ENCODE measurements around the gene SGPL1.

Gene SGPL1

DNA sequence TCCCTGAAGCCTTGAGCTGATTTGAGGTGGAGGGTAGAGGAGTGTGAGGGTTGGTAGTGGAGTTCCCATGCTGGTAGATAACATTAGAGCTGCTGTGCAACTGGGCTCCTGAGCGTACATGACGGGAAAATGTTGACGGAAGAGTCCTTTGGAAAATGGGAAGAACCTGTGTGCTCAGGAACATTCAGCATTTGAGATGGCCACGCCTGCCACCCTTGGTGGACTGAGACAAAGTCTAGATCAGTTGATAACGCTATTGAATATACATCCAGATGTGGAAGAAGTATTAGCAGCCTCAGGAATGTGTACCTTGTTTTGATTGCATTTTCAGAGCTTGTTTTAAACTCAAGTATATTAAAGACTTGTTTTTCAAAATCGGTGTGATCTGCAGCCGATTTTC, 56.5 kb downstream of the SGPL1 start:
- Histone ChIP-seq H3K9ac (ENCODE audit: low read length in 5 of 5) (no peak overlapping the region), H3K36me3 (ENCODE audit: control insufficient read depth in 5 of 5, insufficient read depth in 5 of 5, low read length in 5 of 5) (peaks cover 22 to 60% (median 46%) of the 10 kb centered on the region in 5 donors), H3K9me3 (ENCODE audit: control insufficient read depth in 5 of 5, low read length in 5 of 5) (no peaks in the 10 kb centered on the region), H3K27me3 (ENCODE audit: control insufficient read depth in 5 of 5, insufficient read depth in 4 of 5, low read length in 5 of 5) (no peaks in the 10 kb centered on the region), H3K27ac (ENCODE audit: low read depth, low read length) (no peak overlapping the region), H3K4me3 (ENCODE audit: low read depth in 1 of 5, low read length in 5 of 5) (no peak overlapping the region), H3K4me1 (ENCODE audit: control insufficient read depth in 5 of 5, insufficient read depth in 5 of 5, low read length in 5 of 5) (peaks cover 0 to 5% (median 0%) of the 10 kb centered on the region in 5 donors)

DNA sequence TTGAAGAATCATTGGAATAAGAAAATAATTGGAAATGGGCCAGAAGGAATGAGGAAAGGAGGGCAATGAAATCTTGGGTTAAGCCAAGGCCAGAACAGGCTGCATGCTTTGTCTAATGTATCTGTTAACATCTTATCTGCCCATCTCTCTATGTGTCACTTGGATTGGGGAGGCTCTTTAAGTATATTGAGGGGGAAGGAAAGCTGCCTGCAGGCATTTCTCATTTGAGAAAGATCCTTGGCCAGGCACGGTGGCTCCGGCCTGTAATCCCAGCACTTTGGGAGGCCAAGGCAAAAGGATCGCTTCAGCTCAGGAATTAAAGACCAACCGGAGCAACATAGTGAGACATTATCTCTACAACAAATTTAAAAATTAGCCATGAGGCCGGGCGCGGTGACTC, 58.3 kb downstream of the SGPL1 start:
- Histone ChIP-seq H3K9me3 (ENCODE audit: control insufficient read depth in 5 of 5, low read length in 5 of 5) (no peaks in the 10 kb centered on the region), H3K27ac (ENCODE audit: low read depth, low read length) (no peak overlapping the region), H3K9ac (ENCODE audit: low read length in 5 of 5) (no peak overlapping the region), H3K4me1 (ENCODE audit: control insufficient read depth in 5 of 5, insufficient read depth in 5 of 5, low read length in 5 of 5) (peaks cover 0 to 8% (median 0%) of the 10 kb centered on the region in 5 donors), H3K27me3 (ENCODE audit: control insufficient read depth in 5 of 5, insufficient read depth in 4 of 5, low read length in 5 of 5) (no peaks in the 10 kb centered on the region), H3K4me3 (ENCODE audit: low read depth in 1 of 5, low read length in 5 of 5) (no peak overlapping the region), H3K36me3 (ENCODE audit: control insufficient read depth in 5 of 5, insufficient read depth in 5 of 5, low read length in 5 of 5) (peaks cover 20 to 75% (median 57%) of the 10 kb centered on the region in 5 donors)

DNA sequence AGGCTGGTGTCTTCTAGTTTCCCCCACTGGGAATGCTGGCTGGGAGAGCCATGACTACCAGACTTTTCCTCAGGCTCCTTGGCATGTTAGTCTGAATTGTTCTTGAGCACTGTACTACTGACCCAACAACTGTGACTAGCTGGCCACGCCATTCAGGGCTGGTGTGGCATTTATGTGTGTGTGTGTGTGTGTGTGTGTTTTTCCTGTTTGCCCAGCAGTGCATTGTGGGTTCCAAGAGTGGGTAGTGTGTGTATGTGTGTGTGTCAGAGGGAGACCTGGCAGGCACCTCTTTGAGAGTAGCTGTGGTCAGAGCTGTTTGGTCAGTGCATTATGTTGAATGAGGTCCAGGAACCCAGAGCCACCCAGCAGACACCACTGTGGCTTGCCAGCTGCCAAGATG, 63.5 kb downstream of the SGPL1 start:
- Histone ChIP-seq H3K36me3 (ENCODE audit: control insufficient read depth in 5 of 5, insufficient read depth in 5 of 5, low read length in 5 of 5) (peaks cover 15 to 75% (median 41%) of the 10 kb centered on the region in 5 donors), H3K27me3 (ENCODE audit: control insufficient read depth in 5 of 5, insufficient read depth in 4 of 5, low read length in 5 of 5) (no peaks in the 10 kb centered on the region), H3K9me3 (ENCODE audit: control insufficient read depth in 5 of 5, low read length in 5 of 5) (no peaks in the 10 kb centered on the region), H3K9ac (ENCODE audit: low read length in 5 of 5) (no peak overlapping the region), H3K27ac (ENCODE audit: low read depth, low read length) (no peak overlapping the region), H3K4me1 (ENCODE audit: control insufficient read depth in 5 of 5, insufficient read depth in 5 of 5, low read length in 5 of 5) (peaks cover 0 to 8% (median 2%) of the 10 kb centered on the region in 5 donors), H3K4me3 (ENCODE audit: low read depth in 1 of 5, low read length in 5 of 5) (no peak overlapping the region)

DNA sequence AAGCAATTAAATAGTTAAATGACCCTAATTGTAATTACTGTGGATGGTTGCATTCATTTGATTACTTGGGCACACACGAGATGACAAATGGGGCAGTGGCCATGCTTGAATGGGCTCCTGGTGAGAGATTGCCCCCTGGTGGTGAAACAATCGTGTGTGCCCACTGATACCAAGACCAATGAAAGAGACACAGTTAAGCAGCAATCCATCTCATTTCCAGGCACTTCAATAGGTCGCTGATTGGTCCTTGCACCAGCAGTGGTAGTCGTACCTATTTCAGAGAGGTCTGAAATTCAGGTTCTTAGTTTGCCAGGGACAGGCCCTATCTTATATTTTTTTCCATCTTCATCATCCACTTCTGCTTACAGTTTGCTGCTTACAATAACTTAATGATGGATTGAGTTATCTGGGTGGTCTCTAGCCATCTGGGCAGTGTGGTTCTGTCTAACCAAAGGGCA, 64.4 kb downstream of the SGPL1 start:
- H3K36me3 ChIP-seq (ENCODE audit: control insufficient read depth in 5 of 5, insufficient read depth in 5 of 5, low read length in 5 of 5), result peaks cover 14 to 82% (median 46%) of the 10 kb centered on the region in 5 donors
- H3K27me3 ChIP-seq (ENCODE audit: control insufficient read depth in 5 of 5, insufficient read depth in 4 of 5, low read length in 5 of 5), result no peaks in the 10 kb centered on the region
- peaks cover 0 to 8% (median 2%) of the 10 kb centered on the region in 5 donors for H3K4me1 ChIP-seq (ENCODE audit: control insufficient read depth in 5 of 5, insufficient read depth in 5 of 5, low read length in 5 of 5)
- H3K9me3 ChIP-seq (ENCODE audit: control insufficient read depth in 5 of 5, low read length in 5 of 5), result no peaks in the 10 kb centered on the region
- H3K27ac ChIP-seq (ENCODE audit: low read depth, low read length), result no peak overlapping the region
- H3K4me3 ChIP-seq (ENCODE audit: low read depth in 1 of 5, low read length in 5 of 5), result no peak overlapping the region
- no peak overlapping the region for H3K9ac ChIP-seq (ENCODE audit: low read length in 5 of 5)

DNA sequence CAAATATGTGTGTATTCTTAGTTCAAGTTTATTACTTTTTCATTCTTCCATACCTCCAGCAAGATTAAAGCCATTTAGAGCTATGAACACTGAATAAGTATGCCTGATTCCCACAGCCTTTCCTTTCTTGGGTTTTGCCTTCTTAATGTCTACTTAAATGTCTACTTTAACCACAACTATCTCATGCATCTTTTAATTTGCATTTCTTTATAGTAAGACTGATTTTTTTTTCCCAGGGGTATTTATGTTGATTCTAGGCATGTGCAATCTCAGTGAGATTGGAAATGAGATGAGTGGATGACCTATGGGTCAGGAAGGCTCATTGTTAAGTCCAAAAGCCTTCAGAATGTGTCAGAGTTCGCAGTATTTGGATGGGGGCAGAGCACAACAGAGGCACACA, 69.0 kb downstream of the SGPL1 start:
- Histone ChIP-seq H3K27me3 (ENCODE audit: control insufficient read depth in 5 of 5, insufficient read depth in 4 of 5, low read length in 5 of 5) (no peaks in the 10 kb centered on the region), H3K4me1 (ENCODE audit: control insufficient read depth in 5 of 5, insufficient read depth in 5 of 5, low read length in 5 of 5) (peaks cover 8 to 37% (median 33%) of the 10 kb centered on the region in 5 donors), H3K9me3 (ENCODE audit: control insufficient read depth in 5 of 5, low read length in 5 of 5) (no peaks in the 10 kb centered on the region), H3K27ac (ENCODE audit: low read depth, low read length) (no peak overlapping the region), H3K36me3 (ENCODE audit: control insufficient read depth in 5 of 5, insufficient read depth in 5 of 5, low read length in 5 of 5) (peaks cover 6 to 46% (median 27%) of the 10 kb centered on the region in 5 donors), H3K4me3 (ENCODE audit: low read depth in 1 of 5, low read length in 5 of 5) (no peak overlapping the region), H3K9ac (ENCODE audit: low read length in 5 of 5) (no peak overlapping the region)

DNA sequence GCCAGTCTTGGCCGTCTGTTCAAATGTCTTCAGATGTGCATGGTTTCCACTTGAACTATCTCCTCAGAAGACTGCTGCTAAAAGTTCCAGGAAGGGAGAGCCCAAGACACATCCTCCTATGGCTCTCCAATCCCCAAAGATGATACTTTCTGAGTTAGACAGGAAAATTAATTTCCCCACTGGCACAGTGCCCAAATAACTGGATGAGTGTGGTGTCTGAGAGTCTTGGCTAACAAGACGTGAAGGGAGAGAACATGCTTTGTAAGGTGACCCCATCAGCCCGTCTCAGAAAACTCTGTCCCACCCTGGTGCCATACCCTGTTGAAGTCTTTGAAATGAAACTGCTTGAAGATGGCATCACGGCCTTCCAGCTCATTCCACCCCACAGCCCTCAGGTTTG, 69.7 kb downstream of the SGPL1 start:
- no peak overlapping the region for H3K9ac ChIP-seq (ENCODE audit: low read length in 5 of 5)
- H3K27ac ChIP-seq (ENCODE audit: low read depth, low read length), result peak overlapping the region; percentile 37
- H3K9me3 ChIP-seq (ENCODE audit: control insufficient read depth in 5 of 5, low read length in 5 of 5), result no peaks in the 10 kb centered on the region
- H3K27me3 ChIP-seq (ENCODE audit: control insufficient read depth in 5 of 5, insufficient read depth in 4 of 5, low read length in 5 of 5), result no peaks in the 10 kb centered on the region
- H3K36me3 ChIP-seq (ENCODE audit: control insufficient read depth in 5 of 5, insufficient read depth in 5 of 5, low read length in 5 of 5), result peaks cover 6 to 45% (median 27%) of the 10 kb centered on the region in 5 donors
- H3K4me3 ChIP-seq (ENCODE audit: low read depth in 1 of 5, low read length in 5 of 5), result no peak overlapping the region
- H3K4me1 ChIP-seq (ENCODE audit: control insufficient read depth in 5 of 5, insufficient read depth in 5 of 5, low read length in 5 of 5), result peaks cover 8 to 39% (median 36%) of the 10 kb centered on the region in 5 donors

DNA sequence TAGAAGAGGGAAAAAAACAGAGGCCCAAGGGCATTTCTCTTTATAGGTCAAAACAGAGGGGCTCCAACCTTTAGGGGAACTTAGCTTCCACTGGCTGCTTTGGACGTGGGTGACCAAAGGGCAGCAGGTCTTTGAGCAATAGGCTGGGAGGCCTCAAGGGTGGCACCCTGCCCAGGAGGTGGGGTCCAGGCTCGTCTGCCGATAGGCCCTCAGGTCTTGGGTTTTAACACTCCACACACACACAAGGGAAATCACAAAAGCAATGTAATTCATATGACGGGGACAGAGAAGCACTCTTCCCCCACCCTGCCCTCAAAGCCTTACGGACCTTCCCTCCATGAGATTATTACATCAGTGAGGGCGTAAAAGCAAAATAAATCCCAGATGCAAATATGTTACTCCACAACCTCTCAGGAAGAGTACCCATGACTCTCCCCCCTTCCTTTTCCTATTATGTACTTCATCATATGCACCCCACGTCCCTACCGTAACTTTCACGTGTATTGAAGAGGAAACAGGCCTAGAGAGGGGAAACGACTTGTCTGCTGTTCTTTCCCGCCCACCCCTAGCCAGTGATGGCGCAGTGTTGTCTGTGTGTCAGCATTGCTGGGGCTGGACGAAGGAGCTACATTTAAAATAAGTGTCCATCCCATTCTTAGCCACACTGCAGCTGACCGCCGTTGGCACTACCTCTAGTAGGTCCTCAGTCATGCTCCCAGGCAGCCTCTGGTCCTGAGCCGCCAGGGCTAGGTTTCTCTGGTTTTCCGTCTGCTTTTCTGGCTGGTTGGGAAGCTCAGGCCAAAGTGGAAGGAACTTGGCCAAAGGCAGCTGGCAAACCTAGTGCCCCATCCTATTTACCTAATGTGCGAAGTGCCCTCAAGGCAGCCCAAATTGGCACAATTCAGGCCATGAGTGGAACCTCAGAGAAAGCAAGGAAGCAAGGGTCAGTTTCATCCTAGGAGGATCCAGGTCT, 70.5 kb downstream of the SGPL1 start:
- Histone ChIP-seq H3K27ac (ENCODE audit: low read depth, low read length) (peak overlapping the region; percentile 95), H3K36me3 (ENCODE audit: control insufficient read depth in 5 of 5, insufficient read depth in 5 of 5, low read length in 5 of 5) (peaks cover 6 to 40% (median 27%) of the 10 kb centered on the region in 5 donors), H3K4me3 (ENCODE audit: low read depth in 1 of 5, low read length in 5 of 5) (no peak overlapping the region), H3K27me3 (ENCODE audit: control insufficient read depth in 5 of 5, insufficient read depth in 4 of 5, low read length in 5 of 5) (no peaks in the 10 kb centered on the region), H3K9me3 (ENCODE audit: control insufficient read depth in 5 of 5, low read length in 5 of 5) (no peaks in the 10 kb centered on the region), H3K9ac (ENCODE audit: low read length in 5 of 5) (no peak overlapping the region), H3K4me1 (ENCODE audit: control insufficient read depth in 5 of 5, insufficient read depth in 5 of 5, low read length in 5 of 5) (peaks cover 10 to 46% (median 38%) of the 10 kb centered on the region in 5 donors)

DNA sequence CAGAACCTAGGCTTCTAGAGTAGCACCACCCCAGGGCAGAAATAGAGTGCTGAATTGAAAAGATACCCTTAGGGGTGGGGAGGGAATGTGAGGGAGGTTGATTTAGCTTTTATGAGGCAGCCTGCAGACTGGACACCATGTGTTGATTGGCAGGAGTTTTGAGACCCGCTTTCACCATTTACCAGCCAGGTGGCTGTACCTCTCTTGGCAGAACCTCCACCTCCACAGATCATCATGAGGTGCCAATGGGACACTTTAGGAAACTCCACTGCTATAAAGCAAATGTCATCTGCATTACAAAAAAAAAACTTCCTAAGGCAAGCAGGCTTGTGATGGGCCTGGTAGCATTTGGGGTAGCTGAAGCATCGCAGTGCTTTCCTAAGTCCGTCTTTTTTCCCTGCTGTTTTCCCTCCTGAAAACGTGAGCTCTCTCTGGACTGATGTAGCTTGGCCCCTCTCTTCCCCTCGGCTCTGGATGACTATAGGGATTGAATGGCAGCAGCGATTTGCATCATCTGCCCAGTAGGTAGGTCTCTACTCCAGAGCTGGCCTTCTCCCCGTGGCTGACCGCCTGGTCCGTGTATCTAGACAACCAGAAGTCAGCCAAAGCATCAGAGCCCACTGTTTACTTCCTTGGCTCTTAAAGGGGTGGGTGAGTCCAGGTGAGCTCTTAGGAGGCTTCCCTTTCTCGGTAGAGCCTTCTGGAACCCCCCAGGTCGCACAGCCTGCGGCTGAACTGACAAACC, 71.3 kb downstream of the SGPL1 start:
- peak overlapping the region; percentile 46 to 85 (median 80) for H3K4me3 ChIP-seq (ENCODE audit: low read depth in 1 of 5, low read length in 5 of 5)
- no peaks in the 10 kb centered on the region for H3K9me3 ChIP-seq (ENCODE audit: control insufficient read depth in 5 of 5, low read length in 5 of 5)
- H3K27me3 ChIP-seq (ENCODE audit: control insufficient read depth in 5 of 5, insufficient read depth in 4 of 5, low read length in 5 of 5), result no peaks in the 10 kb centered on the region
- peaks cover 8 to 47% (median 38%) of the 10 kb centered on the region in 5 donors for H3K4me1 ChIP-seq (ENCODE audit: control insufficient read depth in 5 of 5, insufficient read depth in 5 of 5, low read length in 5 of 5)
- peaks cover 6 to 32% (median 23%) of the 10 kb centered on the region in 5 donors for H3K36me3 ChIP-seq (ENCODE audit: control insufficient read depth in 5 of 5, insufficient read depth in 5 of 5, low read length in 5 of 5)
- peak overlapping the region; percentile 95 for H3K27ac ChIP-seq (ENCODE audit: low read depth, low read length)
- H3K9ac ChIP-seq (ENCODE audit: low read length in 5 of 5), result peak overlapping the region in 3 of 5 donors; percentile 52 to 93 (median 88)

DNA sequence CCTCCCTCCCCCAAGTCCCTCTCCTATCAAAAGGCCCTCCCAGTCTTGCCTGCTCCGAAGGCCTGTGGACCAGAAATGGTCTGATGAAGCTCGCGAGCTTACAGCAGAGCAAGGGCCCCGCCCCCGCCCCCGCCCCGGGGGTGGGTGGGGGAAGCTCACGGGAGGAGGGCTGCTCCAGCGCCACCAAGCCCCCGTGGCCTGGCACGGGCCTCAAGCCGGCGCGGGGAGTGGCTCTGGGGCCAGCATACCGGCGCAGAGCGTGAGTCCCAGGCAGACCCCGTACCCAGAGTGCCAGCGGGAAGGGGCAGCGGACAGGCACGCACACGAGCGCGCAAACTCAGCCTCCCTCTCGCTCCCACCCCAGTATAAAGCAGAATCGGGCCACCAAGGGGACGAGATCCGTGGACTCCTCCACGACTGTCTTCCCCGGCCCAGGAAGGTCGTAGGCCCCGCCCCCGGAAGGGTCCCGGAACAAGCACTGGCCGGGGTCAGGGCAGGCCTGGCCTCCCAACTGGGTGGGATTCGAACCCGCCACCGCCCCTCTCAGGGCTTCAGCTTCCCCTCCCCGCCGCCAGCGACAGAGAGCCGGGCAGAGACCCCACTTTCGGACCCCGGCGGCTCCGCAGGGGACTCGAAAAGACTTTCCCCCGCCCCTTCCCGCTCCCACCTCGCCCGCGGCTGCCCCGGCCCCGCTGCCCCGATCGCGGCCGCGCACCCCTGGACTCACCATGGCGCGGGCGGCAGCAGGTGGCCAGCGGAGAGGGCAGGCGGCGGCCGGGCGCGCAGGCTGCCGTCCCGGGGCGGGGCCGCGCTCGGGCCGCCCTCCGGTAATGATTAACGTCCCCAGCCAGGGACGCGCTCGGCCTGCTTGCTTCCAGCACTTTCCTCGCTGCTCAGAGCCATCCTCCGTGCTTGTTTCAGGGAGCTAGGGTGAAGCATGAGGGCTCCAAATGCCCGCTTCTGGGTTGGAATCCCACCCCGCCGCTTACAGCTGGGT, 72.4 kb downstream of the SGPL1 start, which contains the start of gene PCBD1:
Gene PCBD1 (minus strand): TSS at position 762 of the 997 bp plus-strand sequence. CDS start 32 bp downstream, at position 730.
- H3K4me3 ChIP-seq (ENCODE audit: low read depth in 1 of 5, low read length in 5 of 5), result peak within 1 kb of the TSS; percentile 58 to 85 (median 80)
- peak within 1 kb of the TSS; percentile 48 to 93 (median 88) for H3K9ac ChIP-seq (ENCODE audit: low read length in 5 of 5)
- H3K36me3 ChIP-seq (ENCODE audit: control insufficient read depth in 5 of 5, insufficient read depth in 5 of 5, low read length in 5 of 5), result peaks cover 4 to 23% (median 19%) of the 10 kb centered on the region in 5 donors

More for the DNA sequence above, 72.4 kb downstream of the SGPL1 start, which contains the start of gene PCBD1:
- H3K9me3 ChIP-seq (ENCODE audit: control insufficient read depth in 5 of 5, low read length in 5 of 5), result no peaks in the 10 kb centered on the region
- H3K27me3 ChIP-seq (ENCODE audit: control insufficient read depth in 5 of 5, insufficient read depth in 4 of 5, low read length in 5 of 5), result no peaks in the 10 kb centered on the region
- H3K27ac ChIP-seq (ENCODE audit: low read depth, low read length), result peak within 1 kb of the TSS; percentile 95
- peaks cover 8 to 47% (median 38%) of the 10 kb centered on the region in 5 donors for H3K4me1 ChIP-seq (ENCODE audit: control insufficient read depth in 5 of 5, insufficient read depth in 5 of 5, low read length in 5 of 5)
